Brain microvascular endothelial cell (primary cell): ENCODE measurements around the gene B9D1.

Experiments used
- DNase-seq: peaks from one replicate; pipeline ENCODE4 v3.0.0-alpha.2; 2020
- H3K27ac ChIP-seq: fragments of 250-450 bp; sonication (Bioruptor Pico); 2 replicates; pipeline ENCODE4 v1.5.1; 2020; ENCODE audit warnings: mild to moderate bottlenecking, moderate library complexity
- H3K27me3 ChIP-seq: fragments of 250-450 bp; sonication (Bioruptor Pico); replicated peaks from 2 replicates; pipeline ENCODE4 v1.5.1; 2020; ENCODE audit warnings: mild to moderate bottlenecking
- H3K36me3 ChIP-seq: fragments of 250-450 bp; sonication (Bioruptor Pico); replicated peaks from 2 replicates; pipeline ENCODE4 v1.5.1; 2020; ENCODE audit warnings: mild to moderate bottlenecking
- H3K4me3 ChIP-seq: 2 replicates; pipeline ENCODE4 v1.5.1; 2011; ENCODE audit warnings: low read depth, mild to moderate bottlenecking, control low read depth, low read length, moderate library complexity
- CTCF ChIP-seq: IDR thresholded peaks from 2 replicates; pipeline ENCODE4 v1.5.1; 2011; ENCODE audit warnings: low read depth, mild to moderate bottlenecking, moderate library complexity, low read length, control low read depth, inconsistent platforms; ENCODE audit errors: missing control alignments
- in situ Hi-C: cut with HindIII; loops from 2 replicates; pipeline ENCODE4 v1.10.0; 2017; ENCODE audit warnings: low sequenced_read_pairs, low pct_ligation_motif_present

B9D1 gene

GRCh38 chr17:19362277-19363113, at the start of gene B9D1:
Gene B9D1 (minus strand): TSS chr17:19362723. CDS start chr17:19362569, 154 bp downstream.
- H3K36me3 ChIP-seq = peaks cover 2% of the 10 kb centered on the region
- in situ Hi-C loops = loop anchor here (10.0 kb wide), 1 partner anchor 402 kb away; no protein-coding TSS in a partner anchor
- TF ChIP-seq CTCF = peak; percentile 89
- peak within 1 kb of the TSS; percentile 73 for H3K4me3 ChIP-seq
- no peaks in the 10 kb centered on the region for H3K27me3 ChIP-seq
- peak within 1 kb of the TSS; percentile 85 for H3K27ac ChIP-seq
- DNase-seq = peak; percentile 81

- no peak for TF ChIP-seq CTCF
- Histone ChIP-seq H3K4me3 (no peak overlapping the region), H3K27me3 (peaks cover 2% of the 10 kb centered on the region), H3K36me3 (no peaks in the 10 kb centered on the region), H3K27ac (no peak overlapping the region)
- DNase-seq = no peak
- in situ Hi-C loops = no loop called here
Measured at GRCh38 chr17:19411631-19412030, 49.1 kb upstream of the B9D1 start.

GRCh38 chr17:19410875-19411620, 48.5 kb upstream of the B9D1 start, which contains the start of gene RNF112:
Gene RNF112 (plus strand): TSS chr17:19411232. CDS start chr17:19411409, 177 bp downstream.
- in situ Hi-C loops = no loop called here

GRCh38 chr17:19410091-19410490, 47.6 kb upstream of the B9D1 start:
- H3K4me3 ChIP-seq = no peak overlapping the region
- DNase-seq = no peak
- H3K36me3 ChIP-seq = no peaks in the 10 kb centered on the region
- no peak overlapping the region for H3K27ac ChIP-seq
- in situ Hi-C loops = no loop called here
- H3K27me3 ChIP-seq = peaks cover 2% of the 10 kb centered on the region
- TF ChIP-seq CTCF = no peak

More at GRCh38 chr17:19410875-19411620, 48.5 kb upstream of the B9D1 start, which contains the start of gene RNF112:
- DNase-seq = no peak
- Histone ChIP-seq H3K36me3 (no peaks in the 10 kb centered on the region), H3K27ac (no peak within 1 kb of the TSS), H3K27me3 (peaks cover 2% of the 10 kb centered on the region), H3K4me3 (no peak within 1 kb of the TSS)
- TF ChIP-seq CTCF = no peak

GRCh38 chr17:19409509-19409908, 47.0 kb upstream of the B9D1 start:
- in situ Hi-C loops = no loop called here

More at GRCh38 chr17:19409509-19409908, 47.0 kb upstream of the B9D1 start:
- Histone ChIP-seq H3K36me3 (no peaks in the 10 kb centered on the region), H3K27me3 (peaks cover 2% of the 10 kb centered on the region), H3K27ac (no peak overlapping the region), H3K4me3 (no peak overlapping the region)
- DNase-seq = peak; percentile 60
- TF ChIP-seq CTCF = no peak
